NCI-H524 (cell line): ENCODE measurements around the gene DCUN1D2.

Experiments used
- DNase-seq, 2 experiments: peaks; one replicate each; lab custom pipeline; 2025; lab: John Stamatoyannopoulos, UW

The DCUN1D2 gene

GRCh38 chr13:113407531-113408393 is 82.7 kb downstream of the DCUN1D2 start:
- DNase-seq = no peak

GRCh38 chr13:113407103-113407530 is 83.4 kb downstream of the DCUN1D2 start:
- no peak for DNase-seq

DNA sequence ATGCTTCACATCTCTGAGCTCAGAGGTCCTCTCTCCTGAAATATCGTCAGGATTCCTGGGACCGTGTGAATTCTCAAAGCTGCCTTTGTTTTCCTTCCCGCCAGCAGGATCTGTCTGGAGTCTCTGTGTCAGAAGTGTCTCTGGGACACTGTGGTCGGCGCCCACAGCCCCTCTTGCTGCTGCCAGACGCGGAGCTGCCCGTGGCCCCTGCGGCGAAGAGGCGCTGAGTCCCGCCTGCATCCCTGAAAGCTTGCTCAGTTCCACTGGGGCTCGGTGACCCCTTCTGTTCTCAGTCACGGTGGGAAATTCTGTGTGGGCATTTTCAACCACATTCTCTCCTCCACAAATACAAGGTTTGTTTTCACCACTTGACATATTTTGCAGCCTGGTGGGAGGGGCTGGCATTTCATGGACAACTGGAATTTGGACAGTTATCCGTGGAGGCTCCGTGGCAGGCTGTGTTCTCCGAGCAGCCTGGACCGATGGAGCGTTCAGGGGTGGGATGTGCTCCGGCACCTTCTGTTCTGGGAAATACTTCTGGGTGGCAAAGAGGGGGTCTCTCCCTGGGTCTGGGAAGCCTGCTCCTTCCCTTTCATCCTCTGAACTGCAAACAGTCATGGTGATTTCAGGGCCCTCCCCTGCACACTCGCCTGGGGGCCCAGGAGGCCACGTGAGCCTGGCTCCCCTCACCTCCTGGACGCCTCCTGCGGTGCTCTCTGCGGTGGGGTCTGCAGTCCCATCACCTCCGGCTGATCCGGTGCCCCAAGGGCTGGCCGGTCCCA is 84.0 kb downstream of the DCUN1D2 start:
- DNase-seq = no peak
